Uterus (tissue), 4 donors: ENCODE measurements around the gene ZBTB46. TPM values are rescaled to one million over a fixed set of nuclear protein-coding genes. Genes with fewer than 3 reads are reported as not detected.

Experiments
- DNase-seq, 2 donors: peaks; one replicate each; pipeline ENCODE4 v3.0.0-alpha.2; 2019 to 2020
- H3K27ac ChIP-seq, 2 donors: fragments of 200-600 bp; sonication (generic); 1 replicate in 1 of 2; 2 replicates in 1 of 2; pipeline ENCODE4 v1.5.1; 2016 to 2018
- H3K27me3 ChIP-seq, 2 donors: fragments of 200-600 bp; sonication (generic); one replicate each; pipeline ENCODE4 v1.5.1; 2018 to 2019; ENCODE audit warnings: control low read depth in 1 of 2
- H3K36me3 ChIP-seq, 2 donors: fragments of 200-600 bp; sonication (generic); one replicate each; pipeline ENCODE4 v1.5.1; 2019; ENCODE audit warnings: control low read depth in 1 of 2
- H3K4me1 ChIP-seq, 2 donors: fragments of 200-600 bp; sonication (generic); one replicate each; pipeline ENCODE4 v1.5.1; 2018 to 2019; ENCODE audit warnings: control low read depth in 1 of 2
- H3K4me3 ChIP-seq, 2 donors: fragments of 200-600 bp; sonication (generic); 1 replicate in 1 of 2; 2 replicates in 1 of 2; pipeline ENCODE4 v1.5.1; 2018 to 2019; ENCODE audit warnings: mild to moderate bottlenecking in 1 of 2
- H3K9me3 ChIP-seq, 2 donors: fragments of 200-600 bp; sonication (generic); one replicate each; pipeline ENCODE4 v1.5.1; 2019; ENCODE audit warnings: control low read depth in 1 of 2
- POLR2A ChIP-seq, 2 donors: fragments of 450-650 bp; IDR thresholded peaks; one replicate each; pipeline ENCODE4 v1.6.1; 2016; ENCODE audit warnings: antibody characterized with exemption in 2 of 2, mild to moderate bottlenecking in 1 of 2, moderate library complexity in 1 of 2
- intact Hi-C: fragments of 100-400 bp; cut with DNase I; formaldehyde crosslinking; loops from one replicate; pipeline ENCODE4 v1.15.1; 2023; ENCODE audit warnings: low total_unique reads
- total RNA-seq, 4 donors: library from RNA; depleted of rRNA in 3 of 4; stranded (reverse); fragments of >200 nt in 3 of 4; gene quantifications; one replicate each; pipeline versions ENCODE4 v1.1.0 to v1.2.4, GENCODE V29; 2014 to 2023
- TF ChIP-seq, protein P1 (sequence below), 4 experiments: fragments of 200-600 bp in 2 of 4; fragments of 450-650 bp in 2 of 4; sonication (generic) in 2 of 4; IDR thresholded peaks; one replicate each; pipeline ENCODE4 v1.5.1; 2016 to 2019; ENCODE audit warnings: antibody characterized with exemption in 4 of 4, mild to moderate bottlenecking in 2 of 4, moderate library complexity in 1 of 4
- donor health status: DM: yes; HTN: yes; CAD: no.

The ZBTB46 gene
- total RNA-seq, 4 donors from 2014 or later = 5.0 to 62.8 (median 38.8) TPM

- no peaks in the 10 kb centered on the region for H3K27me3 ChIP-seq
- no peak overlapping the region for H3K4me3 ChIP-seq
- no peaks in the 10 kb centered on the region for H3K9me3 ChIP-seq
- peaks cover 0 to 27% of the 10 kb centered on the region in 2 donors for H3K4me1 ChIP-seq
- H3K27ac ChIP-seq = no peak overlapping the region
- intact Hi-C loops = loop anchor here (10.0 kb wide), 1 partner anchor 76 kb away; no protein-coding TSS in a partner anchor
- no peak for DNase-seq
- no peaks in the 10 kb centered on the region for H3K36me3 ChIP-seq
- TF ChIP-seq, protein P1, sequence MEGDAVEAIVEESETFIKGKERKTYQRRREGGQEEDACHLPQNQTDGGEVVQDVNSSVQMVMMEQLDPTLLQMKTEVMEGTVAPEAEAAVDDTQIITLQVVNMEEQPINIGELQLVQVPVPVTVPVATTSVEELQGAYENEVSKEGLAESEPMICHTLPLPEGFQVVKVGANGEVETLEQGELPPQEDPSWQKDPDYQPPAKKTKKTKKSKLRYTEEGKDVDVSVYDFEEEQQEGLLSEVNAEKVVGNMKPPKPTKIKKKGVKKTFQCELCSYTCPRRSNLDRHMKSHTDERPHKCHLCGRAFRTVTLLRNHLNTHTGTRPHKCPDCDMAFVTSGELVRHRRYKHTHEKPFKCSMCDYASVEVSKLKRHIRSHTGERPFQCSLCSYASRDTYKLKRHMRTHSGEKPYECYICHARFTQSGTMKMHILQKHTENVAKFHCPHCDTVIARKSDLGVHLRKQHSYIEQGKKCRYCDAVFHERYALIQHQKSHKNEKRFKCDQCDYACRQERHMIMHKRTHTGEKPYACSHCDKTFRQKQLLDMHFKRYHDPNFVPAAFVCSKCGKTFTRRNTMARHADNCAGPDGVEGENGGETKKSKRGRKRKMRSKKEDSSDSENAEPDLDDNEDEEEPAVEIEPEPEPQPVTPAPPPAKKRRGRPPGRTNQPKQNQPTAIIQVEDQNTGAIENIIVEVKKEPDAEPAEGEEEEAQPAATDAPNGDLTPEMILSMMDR (IDR thresholded peaks at IDR 0.05) = no peak
- TF ChIP-seq POLR2A (IDR thresholded peaks at IDR 0.05) = no peak
These were observed 29.4 kb upstream of the ZBTB46 start for GRCh38 chr20:63860325-63861051.

GRCh38 chr20:63859166-63859699, 28.2 kb upstream of the ZBTB46 start:
- intact Hi-C loops = no loop called here
- no peak for TF ChIP-seq POLR2A (IDR thresholded peaks at IDR 0.05)
- TF ChIP-seq, protein P1 (IDR thresholded peaks at IDR 0.05) = no peak
- peaks cover 0 to 40% of the 10 kb centered on the region in 2 donors for H3K4me1 ChIP-seq
- H3K27me3 ChIP-seq = no peaks in the 10 kb centered on the region
- H3K27ac ChIP-seq = peak overlapping the region; percentile 58 to 78
- no peaks in the 10 kb centered on the region for H3K9me3 ChIP-seq
- no peak for DNase-seq
- H3K36me3 ChIP-seq = no peaks in the 10 kb centered on the region
- no peak overlapping the region for H3K4me3 ChIP-seq

- peak in 1 of 2 donors; percentile 53 for DNase-seq
- no peaks in the 10 kb centered on the region for H3K36me3 ChIP-seq
- H3K4me3 ChIP-seq = no peak overlapping the region
- peak overlapping the region; percentile 58 to 78 for H3K27ac ChIP-seq
- H3K9me3 ChIP-seq = no peaks in the 10 kb centered on the region
- H3K27me3 ChIP-seq = no peaks in the 10 kb centered on the region
- intact Hi-C loops = no loop called here
- TF ChIP-seq, protein P1 (IDR thresholded peaks at IDR 0.05) = peak in 3 of 4 experiments; percentile 26 to 52 (median 27)
- no peak for TF ChIP-seq POLR2A (IDR thresholded peaks at IDR 0.05)
- peaks cover 0 to 39% of the 10 kb centered on the region in 2 donors for H3K4me1 ChIP-seq
These were observed 27.5 kb upstream of the ZBTB46 start for GRCh38 chr20:63858393-63859165.

DNA sequence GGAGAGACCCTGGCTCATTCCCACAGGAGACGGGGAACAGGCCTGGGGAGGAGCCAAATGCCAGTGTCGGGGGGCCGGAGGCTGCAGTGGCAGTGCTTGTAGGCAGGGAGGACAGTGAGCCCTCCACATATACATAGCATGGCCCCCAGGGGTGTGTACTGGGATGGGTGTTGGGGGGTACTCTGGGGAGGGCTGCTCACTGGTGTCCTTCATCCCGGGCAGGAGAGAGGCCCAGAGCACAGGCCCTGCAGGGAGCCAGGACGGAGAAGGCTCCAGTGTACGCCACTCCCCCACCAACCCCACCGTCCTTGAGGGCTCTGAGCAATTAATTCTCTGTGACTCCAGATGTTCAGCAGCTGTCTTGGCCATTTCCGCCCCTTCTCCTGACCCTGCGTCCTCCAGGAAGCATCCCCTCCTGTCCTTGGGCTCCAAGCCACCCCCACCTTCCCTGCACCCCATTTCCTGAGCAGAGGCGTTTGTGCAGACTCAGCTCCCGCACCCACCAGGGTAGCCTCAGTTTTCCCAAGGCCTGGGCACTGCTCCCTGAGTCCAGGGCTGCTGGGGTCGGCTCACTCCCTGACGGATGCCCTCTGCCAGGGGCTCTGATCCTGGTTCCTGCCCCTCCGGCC, 26.8 kb upstream of the ZBTB46 start:
- peak overlapping the region; percentile 58 to 78 for H3K27ac ChIP-seq
- no peaks in the 10 kb centered on the region for H3K9me3 ChIP-seq
- intact Hi-C loops = no loop called here
- peak in 1 of 2 donors; percentile 51 for DNase-seq
- no peaks in the 10 kb centered on the region for H3K36me3 ChIP-seq
- TF ChIP-seq POLR2A (IDR thresholded peaks at IDR 0.05) = no peak
- TF ChIP-seq, protein P1 (IDR thresholded peaks at IDR 0.05) = no peak
- H3K27me3 ChIP-seq = no peaks in the 10 kb centered on the region
- H3K4me3 ChIP-seq = no peak overlapping the region
- H3K4me1 ChIP-seq = peaks cover 0 to 36% of the 10 kb centered on the region in 2 donors
